ENCODE data around the gene PACS2.

DNA sequence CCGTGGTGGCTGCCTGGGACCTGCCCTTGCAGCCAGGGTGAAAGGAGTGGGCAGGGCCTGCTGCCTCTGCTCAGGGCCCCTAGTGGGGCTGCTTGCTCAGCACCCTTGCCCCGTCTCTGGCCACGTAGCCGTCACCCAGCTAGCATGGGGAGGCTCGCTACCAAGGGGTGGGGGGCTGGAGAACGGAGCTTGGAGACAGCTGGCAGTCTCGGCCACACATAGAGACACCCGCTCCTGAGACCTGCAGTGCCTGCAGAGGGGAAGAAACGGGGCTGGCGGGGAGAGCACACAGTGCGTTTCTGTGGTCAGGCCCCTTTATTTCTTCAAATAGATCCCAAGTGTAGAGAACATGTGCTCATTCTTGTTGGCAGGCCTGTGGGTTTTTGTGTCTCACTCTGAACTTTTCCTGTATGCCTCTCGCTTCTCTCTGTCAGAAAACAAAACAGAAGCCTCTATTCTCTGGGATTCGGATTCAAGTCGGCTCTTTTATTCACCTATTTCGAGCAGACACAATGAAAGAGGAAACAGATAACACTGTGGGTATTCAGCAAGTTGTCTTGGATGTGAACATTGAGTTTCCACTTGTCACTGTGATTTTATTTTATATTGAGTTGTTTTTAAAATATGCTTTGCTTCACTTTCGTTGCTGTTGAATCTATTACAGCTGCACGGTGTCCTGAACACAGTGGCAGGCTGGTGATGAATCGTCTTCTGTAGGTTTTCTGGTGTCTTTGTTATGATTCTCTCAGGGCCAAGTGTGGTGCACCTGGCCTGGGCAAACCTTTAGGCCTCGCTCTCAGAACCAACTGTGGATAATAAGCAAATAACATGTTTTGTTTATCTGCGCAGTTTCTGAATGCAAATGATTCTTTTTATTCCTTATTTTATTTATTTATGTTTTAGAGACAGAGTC, 26.5 kb downstream of the PACS2 start:
- TF ChIP-seq, protein P1, sequence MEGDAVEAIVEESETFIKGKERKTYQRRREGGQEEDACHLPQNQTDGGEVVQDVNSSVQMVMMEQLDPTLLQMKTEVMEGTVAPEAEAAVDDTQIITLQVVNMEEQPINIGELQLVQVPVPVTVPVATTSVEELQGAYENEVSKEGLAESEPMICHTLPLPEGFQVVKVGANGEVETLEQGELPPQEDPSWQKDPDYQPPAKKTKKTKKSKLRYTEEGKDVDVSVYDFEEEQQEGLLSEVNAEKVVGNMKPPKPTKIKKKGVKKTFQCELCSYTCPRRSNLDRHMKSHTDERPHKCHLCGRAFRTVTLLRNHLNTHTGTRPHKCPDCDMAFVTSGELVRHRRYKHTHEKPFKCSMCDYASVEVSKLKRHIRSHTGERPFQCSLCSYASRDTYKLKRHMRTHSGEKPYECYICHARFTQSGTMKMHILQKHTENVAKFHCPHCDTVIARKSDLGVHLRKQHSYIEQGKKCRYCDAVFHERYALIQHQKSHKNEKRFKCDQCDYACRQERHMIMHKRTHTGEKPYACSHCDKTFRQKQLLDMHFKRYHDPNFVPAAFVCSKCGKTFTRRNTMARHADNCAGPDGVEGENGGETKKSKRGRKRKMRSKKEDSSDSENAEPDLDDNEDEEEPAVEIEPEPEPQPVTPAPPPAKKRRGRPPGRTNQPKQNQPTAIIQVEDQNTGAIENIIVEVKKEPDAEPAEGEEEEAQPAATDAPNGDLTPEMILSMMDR (conservative IDR thresholded peaks at IDR 0.05; ENCODE audit: low read depth, low read length), result no peak
- TF ChIP-seq EZH2 (IDR thresholded peaks at IDR 0.05; ENCODE audit: low read length, unreplicated experiment) (no peak), EZH2phosphoT487 (IDR thresholded peaks at IDR 0.05; ENCODE audit: borderline replicate concordance, low read length) (no peak)
